Chondrocyte (in vitro differentiated cells): Measurements from ENCODE around the gene CNPY2. TPM values are rescaled to one million over a fixed set of nuclear protein-coding genes. Genes with fewer than 3 reads are reported as not detected.
A peak's percentile ranks its signal among the peaks of the same experiment; 100 is the strongest.

Experiments used
- DNase-seq: peaks from one replicate; pipeline ENCODE4 v3.0.0; 2021; ENCODE audit warnings: mixed read lengths, low spot score
- H3K27ac Mint-ChIP-seq: one replicate; pipeline ENCODE4 v1.8.0; 2021; ENCODE audit warnings: mild to moderate bottlenecking, moderate library complexity, mixed read lengths; ENCODE audit not compliant: unreplicated experiment
- H3K27me3 Mint-ChIP-seq: 2 replicates; pipeline ENCODE4 v1.8.0; 2021; ENCODE audit warnings: low read depth, mixed read lengths
- H3K36me3 Mint-ChIP-seq: 2 replicates; pipeline ENCODE4 v1.8.0; 2021; ENCODE audit warnings: low read depth, mixed read lengths
- H3K4me1 Mint-ChIP-seq: 2 replicates; pipeline ENCODE4 v1.8.0; 2021; ENCODE audit warnings: low read depth, mild to moderate bottlenecking, mixed read lengths
- H3K4me3 Mint-ChIP-seq: one replicate; pipeline ENCODE4 v1.8.0; 2021; ENCODE audit warnings: mild to moderate bottlenecking, moderate library complexity, mixed read lengths; ENCODE audit not compliant: unreplicated experiment
- H3K9me3 Mint-ChIP-seq: 2 replicates; pipeline ENCODE4 v1.8.0; 2021; ENCODE audit warnings: low read depth, mixed read lengths
- CTCF ChIP-seq: fragments of 200-600 bp; sonication (generic); IDR thresholded peaks from 2 replicates; pipeline ENCODE4 v1.5.0; 2021; ENCODE audit warnings: antibody characterized with exemption, mild to moderate bottlenecking, moderate library complexity
- long read RNA-seq: library from polyadenylated mRNA; stranded (forward); transcript quantifications from one replicate; pipeline ENCODE4 v2.0.0, GENCODE V29; 2021
- total RNA-seq: library from RNA; stranded (reverse); gene quantifications from 3 replicates; pipeline ENCODE4 v1.2.1, GENCODE V29; 2021

CNPY2 gene
- 144 to 188 TPM (median 149 TPM) in 3 replicates for total RNA-seq
- long read RNA-seq, transcript CNPY2-201 (6 exons, 1,214 nt) = major isoform, 86 of 105 reads
- long read RNA-seq, transcript CNPY2-206 (3 exons, 817 nt) = minor isoform, 6 of 105 reads
- long read RNA-seq, partial matches to known transcripts = 3 of 105 reads
- long read RNA-seq, other reads (novel, unspliced or antisense) = 8 of 105 reads

GRCh38 chr12:56315622-56316473, at the start of gene CNPY2:
TSS of gene CNPY2 (minus strand) at chr12:56315988. CDS start at chr12:56315217, 771 bp downstream.
- TF ChIP-seq CTCF = peak; percentile 48
- Mint-ChIP-seq H3K27ac (peak within 1 kb of the TSS; percentile 98), H3K27me3 (no peaks in the 10 kb centered on the region), H3K9me3 (no peaks in the 10 kb centered on the region), H3K4me3 (peak within 1 kb of the TSS; percentile 96), H3K36me3 (peaks cover 5% of the 10 kb centered on the region), H3K4me1 (peaks cover 16% of the 10 kb centered on the region)
- peak; percentile 96 for DNase-seq

- no peak for DNase-seq
- peaks cover 30% of the 10 kb centered on the region for H3K4me1 Mint-ChIP-seq
- H3K9me3 Mint-ChIP-seq = no peaks in the 10 kb centered on the region
- no peaks in the 10 kb centered on the region for H3K27me3 Mint-ChIP-seq
- H3K27ac Mint-ChIP-seq = no peak within 1 kb of the TSS
- TF ChIP-seq CTCF = no peak
- H3K36me3 Mint-ChIP-seq = no peaks in the 10 kb centered on the region
- no peak within 1 kb of the TSS for H3K4me3 Mint-ChIP-seq
Observed at GRCh38 chr12:56362130-56363059, 46.6 kb upstream of the CNPY2 start, which contains the start of gene APOF. TSS of gene APOF (minus strand) at chr12:56362857. CDS start at chr12:56362745, 112 bp downstream.

- Mint-ChIP-seq H3K9me3 (no peaks in the 10 kb centered on the region), H3K4me1 (peaks cover 30% of the 10 kb centered on the region), H3K36me3 (no peaks in the 10 kb centered on the region), H3K27ac (no peak overlapping the region), H3K4me3 (peak overlapping the region; percentile 93), H3K27me3 (no peaks in the 10 kb centered on the region)
- DNase-seq = no peak
- no peak for TF ChIP-seq CTCF
Observed at GRCh38 chr12:56361487-56362129, 45.8 kb upstream of the CNPY2 start.

GRCh38 chr12:56359851-56360767, 44.3 kb upstream of the CNPY2 start, which contains the start of gene STAT2:
TSS of gene STAT2 (minus strand) at chr12:56360107. CDS start at chr12:56356571, 3,536 bp downstream.
- no peak for TF ChIP-seq CTCF
- H3K36me3 Mint-ChIP-seq = peaks cover 7% of the 10 kb centered on the region
- no peaks in the 10 kb centered on the region for H3K9me3 Mint-ChIP-seq
- peak; percentile 99 for DNase-seq
- H3K4me3 Mint-ChIP-seq = peak within 1 kb of the TSS; percentile 93
- H3K4me1 Mint-ChIP-seq = peaks cover 30% of the 10 kb centered on the region
- H3K27me3 Mint-ChIP-seq = no peaks in the 10 kb centered on the region
- peak within 1 kb of the TSS; percentile 98 for H3K27ac Mint-ChIP-seq
